Activated CD4-positive, alpha-beta T cell treated with anti-CD3 and anti-CD28 coated beads, Interleukin-10, Interleukin-2, amounts not matched to agents 100 ng/mL and 50 ng/mL, durations not matched to agents 16 hours and 8 hours (primary cell): Measurements from ENCODE around the gene EFNA3.
A peak's percentile ranks its signal among the peaks of the same experiment; 100 is the strongest.

Experiments used
- DNase-seq: peaks from one replicate; pipeline ENCODE4 v3.0.0-alpha.2; 2020

EFNA3 gene

GRCh38 chr1:155070158-155070621 lies 8.4 kb upstream of the EFNA3 start:
- DNase-seq: no peak

GRCh38 chr1:155070721-155071569 lies 7.7 kb upstream of the EFNA3 start:
- peak; percentile 80 for DNase-seq

GRCh38 chr1:155071701-155072100 lies 6.9 kb upstream of the EFNA3 start:
- DNase-seq: no peak

DNA sequence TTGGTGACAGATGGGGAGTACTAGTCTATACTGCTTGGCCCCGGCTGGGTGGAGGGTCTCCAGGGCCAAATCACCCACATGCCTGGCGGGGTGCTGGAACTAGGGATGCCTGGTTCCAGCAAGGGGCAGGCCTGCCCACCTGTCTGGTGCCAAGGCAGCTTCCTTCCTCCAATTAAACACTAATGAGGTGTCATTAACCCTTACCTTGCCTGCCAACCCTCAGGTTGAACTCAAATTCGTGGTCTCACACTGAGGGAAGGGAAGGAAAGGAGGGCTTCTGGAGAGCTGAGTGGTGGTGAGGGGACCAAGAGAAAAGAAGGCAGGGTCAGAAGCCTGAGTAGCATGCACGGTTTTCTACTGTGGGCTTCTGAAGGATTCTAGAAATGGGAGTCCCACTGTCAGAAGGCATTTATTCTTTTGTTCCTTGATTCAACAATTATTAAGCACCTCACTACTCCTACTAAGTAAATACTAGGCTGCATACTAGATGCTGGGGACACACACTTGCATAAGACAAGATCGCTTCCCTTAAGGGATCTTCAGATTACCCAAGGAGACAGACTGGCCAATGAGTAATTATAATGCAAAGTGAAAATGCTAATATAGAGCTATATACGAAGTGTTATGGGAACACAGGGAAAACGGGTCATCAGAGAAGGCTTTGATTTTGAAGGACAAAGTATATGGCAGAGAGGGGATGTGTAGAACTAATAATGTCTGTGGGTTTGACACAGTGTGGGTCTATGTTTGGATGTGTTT lies 5.9 kb upstream of the EFNA3 start:
- no peak for DNase-seq

- peak; percentile 30 for DNase-seq
Measured at GRCh38 chr1:155073377-155074242, 5.0 kb upstream of the EFNA3 start.

DNA sequence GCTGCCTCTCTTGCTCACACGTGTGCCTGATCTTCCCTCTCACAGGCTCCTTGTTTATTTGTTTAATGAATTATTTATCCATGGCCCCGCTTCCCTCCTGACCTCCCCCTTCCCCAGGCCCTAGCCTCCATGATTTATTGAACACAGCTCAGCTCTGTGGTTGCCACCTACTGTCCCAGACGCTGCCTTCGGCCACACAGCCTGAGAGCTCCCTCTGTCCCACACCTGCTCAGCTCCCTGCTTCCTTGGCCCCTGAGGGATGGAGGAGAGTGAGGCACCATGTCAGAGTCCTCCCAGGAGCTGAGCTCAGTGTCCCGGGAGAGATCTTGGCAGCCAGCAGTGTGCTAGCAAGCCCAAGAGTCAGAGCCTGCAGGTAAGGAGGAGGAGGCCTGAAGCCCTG lies 3.1 kb upstream of the EFNA3 start:
- DNase-seq: no peak

DNA sequence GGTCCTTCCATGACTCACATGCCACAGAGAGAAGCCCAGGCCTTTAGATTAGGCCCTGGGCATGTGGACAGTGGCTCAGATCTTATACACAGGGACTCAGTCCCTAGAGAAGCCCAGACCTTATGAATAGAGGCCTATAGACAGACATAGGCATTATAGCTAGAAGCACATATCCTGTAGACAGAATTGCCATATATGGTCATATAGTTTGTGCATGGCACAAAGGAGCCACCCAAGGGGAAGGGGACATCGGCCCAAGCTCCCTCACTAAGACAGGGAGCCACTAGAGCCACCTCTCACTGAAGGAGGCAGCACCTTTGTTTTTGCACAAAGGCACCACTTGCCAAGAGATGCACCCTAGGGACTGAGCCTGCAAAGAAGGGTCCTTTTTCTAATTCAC lies 2.3 kb upstream of the EFNA3 start:
- no peak for DNase-seq

- DNase-seq: no peak
Measured at GRCh38 chr1:155077346-155077745, 1.3 kb upstream of the EFNA3 start.

- no peak for DNase-seq
Measured at GRCh38 chr1:155077758-155078445, 735 bp upstream of the EFNA3 start.

- DNase-seq: no peak
Measured at GRCh38 chr1:155079210-155079486, 511 bp downstream of the EFNA3 start.

DNA sequence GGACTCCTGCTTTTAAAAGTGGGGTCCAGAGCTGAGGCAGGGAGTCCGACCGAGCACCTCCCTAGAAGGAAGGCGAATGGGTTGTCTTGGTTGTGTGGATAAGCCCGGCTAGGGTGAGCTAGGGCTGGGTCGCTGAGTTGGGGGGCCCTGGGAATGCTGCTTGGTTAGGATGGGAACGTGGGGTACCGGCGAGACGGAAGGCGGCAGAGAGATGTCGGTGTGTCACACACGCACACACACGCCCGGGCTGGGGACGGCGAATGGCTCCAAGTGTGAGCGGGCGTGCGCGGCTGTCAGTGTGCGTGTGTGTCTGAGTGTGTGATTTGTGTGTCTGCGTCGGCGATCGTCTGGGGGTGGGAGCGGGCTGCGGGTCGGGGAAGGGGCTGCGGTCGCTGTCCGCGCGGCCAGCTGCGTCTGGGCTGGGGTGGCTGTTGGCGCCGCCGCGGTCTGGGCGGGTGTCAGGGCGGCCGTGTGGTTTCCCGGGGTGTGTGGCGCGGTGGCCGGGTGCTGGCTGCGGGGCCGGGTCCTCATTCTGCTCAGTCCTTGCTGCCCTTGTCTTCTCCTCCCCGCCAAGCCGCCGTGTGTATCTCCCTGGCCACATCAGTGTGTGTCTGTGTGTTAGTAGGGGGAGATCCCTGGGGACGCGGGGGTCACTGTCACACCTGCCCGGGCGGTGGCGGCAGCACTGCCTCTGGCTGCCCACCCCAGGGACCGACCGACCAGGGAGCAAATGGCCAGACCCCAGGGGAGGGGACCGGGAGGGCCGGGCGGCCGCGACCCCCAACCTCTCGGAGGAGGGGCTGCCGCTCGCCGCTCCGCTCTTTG lies 1.1 kb downstream of the EFNA3 start:
- no peak for DNase-seq

DNA sequence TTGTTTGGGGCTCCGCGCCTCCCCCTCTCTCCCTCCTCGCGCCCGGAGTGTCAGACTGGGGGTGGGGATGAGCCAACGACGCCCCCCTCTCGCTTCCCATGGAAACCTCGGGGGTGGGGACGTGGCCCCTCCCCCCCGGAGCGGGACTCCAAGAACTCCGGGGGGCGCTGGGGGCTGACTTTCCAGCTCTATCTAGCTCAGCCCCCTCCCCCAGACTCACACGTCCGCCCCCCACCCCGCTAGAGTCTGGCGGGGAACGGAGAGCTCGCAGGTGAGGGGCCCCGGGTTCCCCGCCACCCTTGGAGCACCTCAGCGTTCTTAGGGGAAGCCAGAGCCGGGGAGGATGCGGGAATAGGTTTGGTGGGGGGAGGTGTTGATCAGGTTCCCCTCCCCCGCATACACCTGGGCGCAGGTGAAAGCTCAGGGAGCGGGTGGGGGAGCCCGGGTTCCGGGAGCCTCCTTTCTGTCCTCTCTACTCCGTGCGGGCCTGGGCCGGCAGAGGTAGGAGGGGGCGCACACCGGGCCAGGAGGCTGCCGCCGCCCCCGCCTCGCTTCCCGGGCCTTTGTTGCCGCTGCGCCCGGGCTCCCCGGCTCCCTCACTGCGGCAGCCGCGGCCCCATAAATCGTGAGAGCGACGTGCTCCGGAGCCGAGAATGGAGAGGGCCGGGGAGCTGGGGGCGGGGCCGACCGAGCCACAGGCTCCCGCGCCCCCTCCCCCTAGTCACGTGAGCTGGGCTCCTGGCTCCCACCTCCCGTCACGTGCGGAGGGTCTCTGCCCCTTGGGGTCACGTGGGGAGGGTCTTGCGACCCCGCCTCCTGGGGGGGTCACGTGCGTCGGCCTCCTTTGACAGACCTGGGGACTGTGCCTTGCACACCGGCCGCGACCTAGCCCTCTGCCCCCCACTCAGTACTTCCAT lies 1.9 kb downstream of the EFNA3 start:
- DNase-seq: peak; percentile 27

DNA sequence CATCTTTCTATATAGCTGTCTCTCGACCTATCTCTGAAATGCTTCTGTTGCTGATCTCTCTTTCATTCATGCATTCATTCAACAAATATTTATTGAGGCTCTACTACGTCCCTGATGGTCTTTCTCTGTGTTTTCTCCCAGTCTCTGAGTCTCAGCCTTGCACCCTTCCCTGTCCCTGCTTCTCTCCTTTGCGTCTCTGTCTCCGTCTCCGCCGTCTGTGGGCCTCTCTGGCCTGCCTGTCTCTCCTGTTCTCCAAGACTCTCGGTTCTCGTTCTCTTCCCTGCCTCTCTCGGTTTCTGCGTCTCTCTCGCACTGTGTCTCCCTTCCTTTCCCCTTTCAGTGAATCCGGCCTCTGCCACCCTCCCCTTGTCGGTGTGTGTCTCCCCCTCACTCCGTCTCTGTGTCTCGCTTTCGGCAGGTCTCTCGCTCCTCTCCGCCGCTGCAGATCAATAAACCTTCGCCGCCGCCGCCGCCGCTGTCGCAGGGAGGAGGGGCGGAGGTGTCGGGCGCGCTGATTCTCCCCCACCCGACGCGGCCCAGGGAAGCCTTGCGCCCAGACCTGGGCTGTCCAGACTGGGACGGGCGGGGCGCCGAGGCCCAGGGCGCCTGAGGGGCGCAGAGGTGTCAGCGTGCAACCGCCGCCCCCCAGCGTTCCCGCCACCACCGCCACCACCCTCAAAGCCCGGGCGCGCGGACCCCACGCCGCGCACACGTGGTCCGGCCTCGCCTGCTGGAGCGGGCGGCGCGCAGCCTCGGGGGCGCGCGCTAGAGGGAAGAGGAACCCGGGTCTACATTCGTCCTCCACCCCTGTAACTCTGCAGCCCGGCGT lies 3.0 kb downstream of the EFNA3 start:
- DNase-seq: peak; percentile 21

DNA sequence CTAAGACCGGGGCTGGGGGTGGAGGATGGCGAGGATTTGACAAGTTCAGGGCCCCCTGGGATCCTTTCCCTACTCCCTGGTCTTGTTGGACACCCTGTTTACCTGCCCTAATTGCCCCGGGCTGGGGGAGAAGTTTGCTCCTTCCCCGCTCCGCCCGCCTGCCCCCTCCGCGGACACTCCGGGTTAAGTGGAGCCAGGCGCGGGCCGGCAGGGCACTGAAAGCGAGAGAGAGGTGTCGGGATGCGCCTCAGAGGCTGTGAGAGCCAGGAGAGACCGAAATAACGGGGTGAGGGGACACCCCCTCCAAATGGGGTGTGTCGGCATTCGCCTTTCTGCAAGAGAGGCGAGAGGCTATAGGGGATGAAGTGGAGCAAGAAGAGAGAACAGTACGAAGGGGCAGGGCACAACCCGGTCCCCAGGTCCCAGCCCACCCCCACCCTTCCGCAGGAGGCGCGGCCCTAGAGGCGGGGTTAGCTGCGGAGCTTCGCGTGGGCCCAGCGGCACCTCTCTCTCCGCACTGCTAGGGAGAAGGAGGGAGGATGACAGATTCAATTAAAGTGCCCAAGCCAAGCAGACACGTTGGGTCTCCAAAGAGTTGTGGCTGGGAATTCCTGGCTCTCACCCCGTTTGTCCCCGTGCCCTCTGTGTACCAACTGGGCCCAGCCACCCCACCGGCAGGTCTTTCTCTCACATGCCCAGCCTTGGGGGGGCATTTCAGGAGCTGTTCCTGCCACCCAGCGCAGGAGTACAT lies 3.8 kb downstream of the EFNA3 start:
- DNase-seq: peak; percentile 23

- no peak for DNase-seq
Measured at GRCh38 chr1:155083052-155083541, 4.5 kb downstream of the EFNA3 start.

- peak; percentile 44 for DNase-seq
Measured at GRCh38 chr1:155083865-155084721, 5.5 kb downstream of the EFNA3 start.

- DNase-seq: peak; percentile 95
Measured at GRCh38 chr1:155084722-155085503, 6.3 kb downstream of the EFNA3 start.
